Upper lobe of left lung (tissue), 4 donors: ENCODE data around the gene SUPT3H.
"Not testable (repeated sequence)": the region's sequence is repeated elsewhere in the genome, so short reads cannot be mapped to it uniquely, and the experiment has no call there.

Experiments used
- EP300 ChIP-seq, 4 donors: sonication (generic); formaldehyde crosslinking; IDR thresholded peaks; one replicate each; pipeline ENCODE4 v1.5.1; 2017; ENCODE audit warnings: antibody characterized with exemption in 4 of 4, control low read depth in 2 of 4
- POLR2A ChIP-seq, 4 donors: fragments of 450-650 bp; IDR thresholded peaks; one replicate each; pipeline ENCODE4 v1.5.1; 2016 to 2017; ENCODE audit warnings: antibody characterized with exemption in 4 of 4, mild to moderate bottlenecking in 2 of 4
- POLR2AphosphoS5 ChIP-seq, 2 donors: sonication (generic); formaldehyde crosslinking; IDR thresholded peaks; one replicate each; pipeline ENCODE4 v1.5.1; 2017; ENCODE audit warnings: antibody characterized with exemption in 2 of 2
- TF ChIP-seq, protein P1 (sequence below), 6 experiments: fragments of 450-650 bp in 4 of 6; fragments of 200-600 bp in 2 of 6; sonication (generic) in 2 of 6; IDR thresholded peaks; one replicate each; pipeline ENCODE4 v1.5.1; 2016 to 2019; ENCODE audit warnings: antibody characterized with exemption in 6 of 6

DNA sequence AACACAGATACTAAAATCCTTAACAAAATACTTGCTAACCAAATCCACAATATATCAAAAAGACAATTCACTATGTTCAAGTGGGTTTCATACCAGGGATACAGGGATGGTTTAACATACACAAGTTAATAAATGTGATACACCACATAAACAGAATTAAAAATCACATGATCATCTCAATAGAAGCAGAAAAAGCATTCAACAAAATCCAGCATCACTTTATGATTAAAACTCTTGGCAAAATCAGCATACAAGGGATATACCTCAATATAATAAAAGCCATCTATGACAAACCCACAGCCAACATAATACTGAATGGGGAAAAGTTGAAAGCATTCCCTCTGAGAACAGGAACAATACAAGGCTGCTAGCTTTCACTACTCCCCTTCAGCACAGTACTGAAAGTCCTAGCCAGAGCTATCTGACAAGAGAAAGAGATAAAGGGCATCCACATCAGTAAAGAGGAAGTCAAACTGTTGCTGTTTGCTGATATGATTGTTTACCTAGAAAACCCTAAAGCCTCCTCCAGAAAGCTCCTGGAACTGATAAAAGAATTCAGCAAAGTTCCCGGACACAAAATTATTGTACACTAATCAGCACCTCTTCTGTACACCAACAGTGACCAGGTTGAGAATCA is 83.6 kb downstream of the SUPT3H start:
- TF ChIP-seq, protein P1, sequence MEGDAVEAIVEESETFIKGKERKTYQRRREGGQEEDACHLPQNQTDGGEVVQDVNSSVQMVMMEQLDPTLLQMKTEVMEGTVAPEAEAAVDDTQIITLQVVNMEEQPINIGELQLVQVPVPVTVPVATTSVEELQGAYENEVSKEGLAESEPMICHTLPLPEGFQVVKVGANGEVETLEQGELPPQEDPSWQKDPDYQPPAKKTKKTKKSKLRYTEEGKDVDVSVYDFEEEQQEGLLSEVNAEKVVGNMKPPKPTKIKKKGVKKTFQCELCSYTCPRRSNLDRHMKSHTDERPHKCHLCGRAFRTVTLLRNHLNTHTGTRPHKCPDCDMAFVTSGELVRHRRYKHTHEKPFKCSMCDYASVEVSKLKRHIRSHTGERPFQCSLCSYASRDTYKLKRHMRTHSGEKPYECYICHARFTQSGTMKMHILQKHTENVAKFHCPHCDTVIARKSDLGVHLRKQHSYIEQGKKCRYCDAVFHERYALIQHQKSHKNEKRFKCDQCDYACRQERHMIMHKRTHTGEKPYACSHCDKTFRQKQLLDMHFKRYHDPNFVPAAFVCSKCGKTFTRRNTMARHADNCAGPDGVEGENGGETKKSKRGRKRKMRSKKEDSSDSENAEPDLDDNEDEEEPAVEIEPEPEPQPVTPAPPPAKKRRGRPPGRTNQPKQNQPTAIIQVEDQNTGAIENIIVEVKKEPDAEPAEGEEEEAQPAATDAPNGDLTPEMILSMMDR (IDR thresholded peaks at IDR 0.05): not testable (repeated sequence)
- TF ChIP-seq POLR2A, EP300, POLR2AphosphoS5 (IDR thresholded peaks at IDR 0.05): not testable (repeated sequence)
